Stimulated activated naive CD8-positive, alpha-beta T cell treated with anti-CD3 and anti-CD28 coated beads, Interleukin-15, Interleukin-2, amounts not matched to agents 100 U/mL and 50 U/mL, for 24 hours (primary cell): ENCODE results near the gene TRIM69.
"Not testable (repeated sequence)": the region's sequence is repeated elsewhere in the genome, so short reads cannot be mapped to it uniquely, and the experiment has no call there.

Experiments used
- ATAC-seq: fragments of 150-1000 bp; cut with Tn5 transposase; one replicate; pipeline ENCODE4 v1.10.0; 2021
- DNase-seq: peaks from one replicate; pipeline ENCODE4 v3.0.0; 2021

The TRIM69 gene

GRCh38 chr15:44716983-44717602 lies 19.2 kb upstream of the TRIM69 start:
- ATAC-seq (no peak), DNase-seq (no peak)

DNA sequence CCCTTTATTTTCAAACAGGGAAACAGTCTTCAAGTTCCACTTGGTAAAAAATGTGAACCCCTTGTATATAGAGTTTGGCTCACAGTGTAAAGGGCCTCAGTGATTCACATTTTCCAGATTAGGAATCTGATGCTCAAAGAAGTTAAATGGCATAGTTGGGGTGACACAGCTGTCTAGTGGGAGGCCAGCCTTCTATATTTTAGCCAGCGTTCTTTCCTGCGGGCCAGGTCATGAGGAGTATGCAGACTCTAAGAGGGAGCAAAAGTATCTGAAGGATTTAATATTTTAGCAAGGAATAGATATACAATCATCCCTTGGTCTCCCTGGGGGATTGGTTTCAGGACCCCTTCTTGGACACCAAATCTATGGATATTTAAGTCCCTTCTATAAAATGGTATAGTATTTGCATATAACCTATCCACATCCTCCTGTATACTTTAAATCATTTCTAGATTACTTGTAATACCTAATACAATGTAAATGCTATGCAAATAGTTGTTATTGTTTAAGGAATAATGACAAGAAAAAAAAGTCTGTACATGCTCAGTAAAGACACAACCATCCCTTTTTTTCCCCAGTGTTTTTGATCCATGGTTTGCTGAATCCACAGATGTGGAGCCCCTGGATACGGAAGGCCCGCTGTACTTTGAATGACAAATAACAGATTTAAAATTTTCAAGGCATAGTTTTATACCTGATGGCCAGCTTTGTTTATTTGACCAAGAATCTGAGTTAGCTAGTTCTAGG lies 18.0 kb upstream of the TRIM69 start:
- ATAC-seq (peak; percentile 29), DNase-seq (no peak)

DNA sequence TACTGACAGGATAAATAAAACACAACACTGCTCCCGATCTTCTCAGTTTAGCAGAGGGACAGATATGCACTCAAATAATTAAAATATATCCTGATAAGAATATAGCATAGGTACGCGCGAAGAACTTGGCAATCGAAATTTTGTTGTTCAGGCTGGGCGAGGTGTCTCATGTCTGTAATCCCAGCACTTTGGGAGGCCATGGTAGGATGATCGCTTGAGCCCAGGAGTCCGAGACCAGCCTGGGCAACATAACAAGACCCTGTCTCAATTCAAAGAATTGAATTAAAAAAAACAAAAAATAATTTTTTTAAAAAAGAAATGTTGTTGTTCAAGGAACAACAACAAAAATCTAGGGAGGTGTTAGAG lies 17.4 kb upstream of the TRIM69 start:
- ATAC-seq (no peak), DNase-seq (no peak)

GRCh38 chr15:44719293-44719999 lies 16.9 kb upstream of the TRIM69 start:
- DNase-seq (peak; percentile 71), ATAC-seq (peak; percentile 71)

GRCh38 chr15:44720000-44720435 lies 16.3 kb upstream of the TRIM69 start:
- DNase-seq: peak; percentile 49

GRCh38 chr15:44720460-44721176 lies 15.7 kb upstream of the TRIM69 start:
- DNase-seq: no peak
- ATAC-seq: no peak

More at GRCh38 chr15:44720000-44720435, 16.3 kb upstream of the TRIM69 start:
- ATAC-seq: not testable (repeated sequence)

DNA sequence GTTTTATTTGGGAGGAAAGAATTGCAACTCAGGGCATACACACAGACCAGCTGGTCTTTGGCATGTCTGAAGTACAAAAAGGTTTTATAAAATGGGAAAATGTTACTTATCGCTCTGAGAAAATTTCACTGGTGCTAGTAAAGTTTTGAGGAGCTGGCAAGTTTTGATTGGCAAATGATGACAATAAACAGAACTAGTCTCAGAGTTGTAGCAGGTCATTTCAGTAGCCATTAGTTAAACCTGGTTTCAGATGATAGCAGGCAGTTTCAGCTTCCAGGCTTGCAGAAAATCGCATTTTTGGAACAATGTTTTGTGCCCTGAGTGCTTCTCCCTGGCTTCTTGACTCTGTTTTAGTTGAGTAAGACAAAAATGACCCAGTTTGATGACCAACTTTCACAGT lies 14.3 kb upstream of the TRIM69 start:
- ATAC-seq: no peak
- no peak for DNase-seq

DNA sequence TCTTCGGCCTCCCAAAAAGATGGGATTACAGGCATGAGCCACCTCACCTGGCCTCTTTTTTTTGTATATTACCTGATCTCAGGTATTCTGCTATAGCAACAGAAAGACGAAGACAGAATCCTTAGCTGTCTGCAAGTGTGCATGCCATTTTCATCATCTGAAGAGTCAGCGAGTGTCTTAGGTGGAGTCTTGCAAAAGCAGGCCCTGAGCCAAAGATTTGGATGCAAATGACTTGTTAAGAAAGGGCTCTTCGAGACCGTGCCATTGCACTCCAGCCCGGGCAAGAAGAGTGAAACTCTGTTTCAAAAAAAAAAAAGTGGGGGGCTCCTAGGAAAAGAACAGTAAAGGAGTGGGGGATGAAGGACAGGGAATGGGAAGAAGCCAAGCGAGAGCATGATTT lies 10.2 kb upstream of the TRIM69 start:
- DNase-seq: no peak

GRCh38 chr15:44726568-44727484 lies 9.5 kb upstream of the TRIM69 start:
- DNase-seq (peak; percentile 69), ATAC-seq (peak; percentile 62)

More for the DNA sequence above, 10.2 kb upstream of the TRIM69 start:
- no peak for ATAC-seq

DNA sequence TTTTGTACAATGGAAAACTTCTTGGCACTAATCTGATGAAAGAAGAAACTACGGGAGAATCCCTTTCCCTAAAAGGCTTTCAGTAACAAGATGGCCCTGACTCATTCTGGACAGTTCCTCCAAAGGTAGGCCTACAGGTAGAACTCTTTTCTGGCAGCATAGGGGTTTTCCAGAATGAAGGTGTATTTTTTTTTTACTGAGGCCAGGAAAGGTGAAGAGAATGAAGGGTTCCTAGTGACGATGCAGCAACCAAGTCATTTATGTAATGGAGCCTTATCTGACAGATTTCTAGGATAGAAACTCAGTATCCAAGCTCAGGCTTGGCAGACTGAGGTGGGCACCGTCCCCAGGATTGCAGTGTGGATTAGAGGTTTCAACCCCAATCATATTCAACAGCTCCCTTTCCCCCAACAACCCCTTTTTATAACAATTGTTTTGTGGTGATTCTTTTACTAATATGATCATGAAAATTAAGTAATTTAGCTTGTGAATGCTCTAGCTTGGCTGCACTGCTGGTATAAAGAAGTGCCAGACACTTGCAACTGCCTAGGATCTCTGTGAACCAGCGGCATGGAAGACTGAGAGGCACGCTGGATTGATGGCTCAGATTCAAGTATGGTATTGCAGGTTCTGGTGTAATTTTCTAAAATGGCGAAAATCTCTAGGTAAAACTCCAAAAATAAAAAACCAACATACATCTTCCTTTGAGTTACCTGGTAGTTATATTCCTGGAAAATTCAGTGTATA lies 8.7 kb upstream of the TRIM69 start:
- no peak for DNase-seq
- ATAC-seq: no peak

GRCh38 chr15:44728232-44728575 lies 8.1 kb upstream of the TRIM69 start:
- DNase-seq, ATAC-seq: not testable (repeated sequence)

- peak; percentile 90 for DNase-seq
- ATAC-seq: peak; percentile 85
These were observed 7.5 kb upstream of the TRIM69 start for GRCh38 chr15:44728576-44729407.

DNA sequence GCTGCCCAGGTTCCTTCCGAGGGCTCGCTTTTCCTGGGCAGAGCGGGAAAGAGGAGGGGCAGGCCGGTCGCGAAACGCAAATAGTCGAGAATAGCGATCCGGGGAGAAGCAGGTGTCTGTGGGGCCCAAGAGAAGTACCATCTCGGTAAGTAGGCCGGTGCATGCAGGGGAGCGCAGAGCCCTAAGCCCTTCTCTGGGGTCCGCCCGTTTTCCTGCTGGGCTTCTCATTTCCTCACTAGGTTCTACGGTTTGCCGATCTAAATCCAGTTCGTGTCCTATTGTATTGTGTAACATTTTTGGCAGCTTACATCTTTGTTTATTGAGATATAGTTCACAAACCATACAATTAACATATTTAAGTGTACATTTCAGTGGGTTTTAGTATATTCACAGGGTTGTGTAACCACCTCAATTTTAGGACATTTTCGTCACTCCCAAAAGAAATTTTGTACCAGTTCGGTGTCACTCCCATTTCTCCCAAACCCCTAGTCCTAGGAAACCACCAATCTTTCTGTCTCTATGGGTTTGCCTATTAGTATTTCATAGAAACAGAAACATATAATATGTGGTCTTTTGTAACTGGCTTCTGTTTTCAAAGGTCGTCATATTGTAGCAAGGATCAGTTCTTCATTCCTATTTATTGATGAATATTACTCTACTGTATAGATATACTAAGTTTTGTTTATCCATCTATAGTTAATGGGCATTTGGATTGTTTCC lies 6.8 kb upstream of the TRIM69 start:
- ATAC-seq (no peak), DNase-seq (peak; percentile 58)

DNA sequence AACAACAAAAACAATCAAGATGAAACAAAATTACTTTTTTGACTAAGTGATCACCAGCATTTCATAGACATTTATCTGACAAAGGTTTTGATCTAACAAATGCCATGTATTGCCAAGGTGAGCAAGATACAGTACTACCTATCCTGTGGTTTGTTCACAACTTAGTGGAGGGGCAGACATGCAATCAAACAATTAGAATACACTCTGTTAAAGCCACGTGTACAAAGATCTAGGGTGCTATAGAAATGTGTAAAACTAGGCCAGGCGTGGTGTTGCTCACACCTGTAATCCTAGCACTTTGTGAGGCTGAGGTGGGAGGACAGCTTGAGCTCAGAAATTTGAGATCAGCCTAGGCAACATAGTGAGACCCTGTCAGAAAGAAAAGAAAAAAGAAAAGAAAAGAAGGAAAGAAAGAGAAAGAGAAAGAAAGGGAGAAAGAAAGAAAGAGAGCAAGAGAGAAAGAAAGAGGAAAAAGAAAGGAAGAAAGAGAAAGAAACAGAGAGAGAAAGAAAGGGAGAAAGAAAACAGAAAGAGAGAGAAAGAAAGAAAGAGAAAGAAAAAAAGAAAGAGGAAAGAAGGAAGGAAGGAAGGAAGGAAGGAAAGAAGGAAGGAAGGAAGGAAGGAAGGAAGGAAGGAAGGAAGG lies 1.4 kb upstream of the TRIM69 start:
- ATAC-seq: no peak
- no peak for DNase-seq

- peak; percentile 63 for DNase-seq
- peak; percentile 83 for ATAC-seq
These were observed 697 bp upstream of the TRIM69 start for GRCh38 chr15:44735482-44736180.

GRCh38 chr15:44738340-44738984 lies 2.1 kb downstream of the TRIM69 start:
- ATAC-seq (no peak), DNase-seq (no peak)

- DNase-seq, ATAC-seq: not testable (repeated sequence)
These were observed 3.0 kb downstream of the TRIM69 start for GRCh38 chr15:44739222-44739847.
